Esophagus mucosa (tissue), 1 donor: Measurements from ENCODE around the gene TYRO3. TPM values are rescaled to one million over a fixed set of nuclear protein-coding genes. Genes with fewer than 3 reads are reported as not detected.
A peak's percentile ranks its signal among the peaks of the same experiment; 100 is the strongest.

Source experiments
- ATAC-seq: fragments of 200-7000 bp; cut with Tn5 transposase; one replicate; pipeline ENCODE4 v1.9.1; 2020
- total RNA-seq: library from RNA; stranded (reverse); gene quantifications from one replicate; pipeline ENCODE4 v1.2.4, GENCODE V29; 2023
- donor health status: DM: yes; HTN: yes; CAD: no.

Gene TYRO3
- 13.4 TPM for total RNA-seq

- peak; percentile 48 for ATAC-seq
Measured at GRCh38 chr15:41558400-41559238, at the start of gene TYRO3. TSS of gene TYRO3 (plus strand) at chr15:41559212. CDS start at chr15:41559258, 46 bp downstream.

- no peak for ATAC-seq
Measured at GRCh38 chr15:41510728-41511127, 48.3 kb upstream of the TYRO3 start.

GRCh38 chr15:41511331-41511898 lies 47.6 kb upstream of the TYRO3 start:
- peak; percentile 24 for ATAC-seq

- ATAC-seq: peak; percentile 14
Measured at GRCh38 chr15:41511899-41512369, 47.1 kb upstream of the TYRO3 start.

- no peak for ATAC-seq
Measured at GRCh38 chr15:41512512-41512939, 46.5 kb upstream of the TYRO3 start.

- no peak for ATAC-seq
Measured at GRCh38 chr15:41512940-41513505, 46.0 kb upstream of the TYRO3 start.

- peak; percentile 30 for ATAC-seq
Measured at GRCh38 chr15:41513506-41514227, 45.3 kb upstream of the TYRO3 start, which contains the start of gene LTK. TSS of gene LTK (minus strand) at chr15:41513827. CDS start at chr15:41513709, 118 bp downstream.

GRCh38 chr15:41517895-41518449 lies 41.0 kb upstream of the TYRO3 start:
- ATAC-seq: no peak

- ATAC-seq: no peak
Measured at GRCh38 chr15:41520636-41521035, 38.4 kb upstream of the TYRO3 start.

- ATAC-seq: no peak
Measured at GRCh38 chr15:41521614-41522013, 37.4 kb upstream of the TYRO3 start.

GRCh38 chr15:41523097-41523496 lies 35.9 kb upstream of the TYRO3 start:
- no peak for ATAC-seq

GRCh38 chr15:41530363-41530956 lies 28.6 kb upstream of the TYRO3 start:
- ATAC-seq: no peak

- ATAC-seq: no peak
Measured at GRCh38 chr15:41535544-41535943, 23.5 kb upstream of the TYRO3 start.

- no peak for ATAC-seq
Measured at GRCh38 chr15:41536866-41537265, 22.1 kb upstream of the TYRO3 start.

- no peak for ATAC-seq
Measured at GRCh38 chr15:41543521-41543870, 15.5 kb upstream of the TYRO3 start.

GRCh38 chr15:41544650-41545015 lies 14.4 kb upstream of the TYRO3 start:
- ATAC-seq: peak; percentile 25

- ATAC-seq: no peak
Measured at GRCh38 chr15:41545218-41545617, 13.8 kb upstream of the TYRO3 start.

- peak; percentile 59 for ATAC-seq
Measured at GRCh38 chr15:41546851-41547786, 11.9 kb upstream of the TYRO3 start.

GRCh38 chr15:41550066-41550775 lies 8.8 kb upstream of the TYRO3 start:
- no peak for ATAC-seq

GRCh38 chr15:41553731-41554130 lies 5.3 kb upstream of the TYRO3 start:
- no peak for ATAC-seq
